Mesendoderm (in vitro differentiated cells): ENCODE results near the gene UGT3A1.

Source experiments
- DNase-seq: peaks from one replicate; pipeline ENCODE4 v3.0.0; 2013
- H2AK5ac ChIP-seq: 2 replicates; pipeline ENCODE4 v1.6.1; 2013; ENCODE audit warnings: low read length, inconsistent platforms
- H2BK120ac ChIP-seq: 2 replicates; pipeline ENCODE4 v1.6.1; 2013; ENCODE audit warnings: low read depth, mild to moderate bottlenecking, low read length, moderate library complexity, mixed read lengths
- H2BK15ac ChIP-seq: replicated peaks from 2 replicates; pipeline ENCODE4 v1.6.1; 2013; ENCODE audit warnings: low read depth, mild to moderate bottlenecking, moderate library complexity
- H2BK5ac ChIP-seq: 2 replicates; pipeline ENCODE4 v1.6.1; 2013; ENCODE audit warnings: low read length, inconsistent platforms
- H3K18ac ChIP-seq: 2 replicates; pipeline ENCODE4 v1.6.1; 2013; ENCODE audit warnings: mild to moderate bottlenecking, low read length, mixed read lengths
- H3K23ac ChIP-seq: one replicate; pipeline ENCODE4 v1.6.1; 2013; ENCODE audit warnings: low read length
- H3K27ac ChIP-seq: 2 replicates; pipeline ENCODE4 v1.5.1; 2013; ENCODE audit warnings: low read depth, mild to moderate bottlenecking, inconsistent platforms, low read length, moderate library complexity
- H3K27me3 ChIP-seq: 2 replicates; pipeline ENCODE4 v1.6.1; 2013; ENCODE audit warnings: low read length, control low read depth, mild to moderate bottlenecking, inconsistent platforms; ENCODE audit not compliant: insufficient read depth, poor library complexity
- H3K36me3 ChIP-seq: 2 replicates; pipeline ENCODE4 v1.6.1; 2013; ENCODE audit warnings: low read length, inconsistent platforms; ENCODE audit not compliant: control insufficient read depth, insufficient read depth
- H3K4ac ChIP-seq: one replicate; pipeline ENCODE4 v1.6.1; 2013; ENCODE audit warnings: low read depth, mild to moderate bottlenecking, low read length, moderate library complexity
- H3K4me1 ChIP-seq: 2 replicates; pipeline ENCODE4 v1.6.1; 2013; ENCODE audit warnings: low read depth, low read length, inconsistent platforms; ENCODE audit not compliant: control insufficient read depth
- H3K4me2 ChIP-seq: 2 replicates; pipeline ENCODE4 v1.6.1; 2013; ENCODE audit warnings: low read length
- H3K4me3 ChIP-seq: 2 replicates; pipeline ENCODE4 v1.5.1; 2013; ENCODE audit warnings: mild to moderate bottlenecking, low read length
- H3K56ac ChIP-seq: one replicate; pipeline ENCODE4 v1.6.1; 2013; ENCODE audit warnings: low read length
- H3K79me1 ChIP-seq: 2 replicates; pipeline ENCODE4 v1.6.1; 2013; ENCODE audit warnings: low read length, inconsistent platforms
- H3K79me2 ChIP-seq: 2 replicates; pipeline ENCODE4 v1.6.1; 2013; ENCODE audit warnings: mild to moderate bottlenecking, low read length; ENCODE audit not compliant: control insufficient read depth, insufficient read depth
- H3K9ac ChIP-seq: 2 replicates; pipeline ENCODE4 v1.6.1; 2013; ENCODE audit warnings: low read length, inconsistent platforms
- H4K5ac ChIP-seq: one replicate; pipeline ENCODE4 v1.6.1; 2013; ENCODE audit warnings: low read length
- H4K8ac ChIP-seq: one replicate; pipeline ENCODE4 v1.6.1; 2013; ENCODE audit warnings: low read depth, mild to moderate bottlenecking, control low read depth, low read length, moderate library complexity
- WGBS: extraction: QIAGEN DNeasy Blood & Tissue Kit; methylation state at CpG from one replicate; pipeline ENCODE4 v1.1.7; 2013; ENCODE audit warnings: low lambda C conversion rate, missing lambda C conversion rate; ENCODE audit not compliant: insufficient coverage; ENCODE audit errors: extremely low coverage; 5-methylcytosine and 5-hydroxymethylcytosine counted together

Gene UGT3A1

GRCh38 chr5:35971186-35971877 lies 19.9 kb downstream of the UGT3A1 start:
- Histone ChIP-seq H3K27ac (no peak overlapping the region), H2BK15ac (no peak overlapping the region), H3K4me2 (no peak overlapping the region), H2BK5ac (no peak overlapping the region), H3K23ac (no peak overlapping the region), H4K8ac (no peak overlapping the region), H2AK5ac (no peak overlapping the region), H3K18ac (no peak overlapping the region), H3K4me3 (no peak overlapping the region), H3K79me1 (no peaks in the 10 kb centered on the region), H3K79me2 (no peaks in the 10 kb centered on the region), H3K27me3 (no peaks in the 10 kb centered on the region), H3K9ac (no peak overlapping the region), H3K56ac (no peak overlapping the region), H2BK120ac (no peak overlapping the region), H3K4me1 (no peaks in the 10 kb centered on the region), H3K4ac (no peak overlapping the region), H3K36me3 (no peaks in the 10 kb centered on the region), H4K5ac (no peak overlapping the region)
- no peak for DNase-seq
- no CpG with 5 or more reads among the region's 4 CpGs for WGBS

- Histone ChIP-seq H3K4me3 (no peak overlapping the region), H3K79me2 (no peaks in the 10 kb centered on the region)
- DNase-seq: peak; percentile 62
Measured at GRCh38 chr5:35963381-35963843, 27.8 kb downstream of the UGT3A1 start.

GRCh38 chr5:35960328-35960727 lies 30.9 kb downstream of the UGT3A1 start:
- Histone ChIP-seq H3K9ac (no peak overlapping the region), H2BK15ac (no peak overlapping the region), H2BK5ac (no peak overlapping the region), H3K36me3 (no peaks in the 10 kb centered on the region), H3K4ac (no peak overlapping the region), H3K79me1 (no peaks in the 10 kb centered on the region), H4K8ac (no peak overlapping the region), H3K18ac (no peak overlapping the region), H3K27ac (no peak overlapping the region), H2AK5ac (no peak overlapping the region), H3K23ac (no peak overlapping the region), H2BK120ac (no peak overlapping the region), H3K4me3 (no peak overlapping the region), H3K56ac (no peak overlapping the region), H3K4me2 (no peak overlapping the region), H3K27me3 (no peaks in the 10 kb centered on the region), H3K79me2 (no peaks in the 10 kb centered on the region), H3K4me1 (no peaks in the 10 kb centered on the region), H4K5ac (no peak overlapping the region)
- DNase-seq: no peak
- no CpG with 5 or more reads among the region's 7 CpGs for WGBS

More at GRCh38 chr5:35963381-35963843, 27.8 kb downstream of the UGT3A1 start:
- WGBS: no CpG with 5 or more reads among the region's 8 CpGs
- no peak overlapping the region for H2BK15ac ChIP-seq
- H2AK5ac ChIP-seq: no peak overlapping the region
- no peak overlapping the region for H2BK120ac ChIP-seq
- no peaks in the 10 kb centered on the region for H3K4me1 ChIP-seq
- H3K9ac ChIP-seq: no peak overlapping the region
- H4K5ac ChIP-seq: no peak overlapping the region
- H3K79me1 ChIP-seq: no peaks in the 10 kb centered on the region
- H3K18ac ChIP-seq: no peak overlapping the region
- H3K27me3 ChIP-seq: no peaks in the 10 kb centered on the region
- H3K27ac ChIP-seq: no peak overlapping the region
- H3K56ac ChIP-seq: no peak overlapping the region
- no peak overlapping the region for H4K8ac ChIP-seq
- no peak overlapping the region for H2BK5ac ChIP-seq
- no peak overlapping the region for H3K4ac ChIP-seq
- no peak overlapping the region for H3K23ac ChIP-seq
- no peaks in the 10 kb centered on the region for H3K36me3 ChIP-seq
- H3K4me2 ChIP-seq: no peak overlapping the region

- Histone ChIP-seq H3K79me2 (no peaks in the 10 kb centered on the region), H3K27me3 (peaks cover 3% of the 10 kb centered on the region), H3K4me2 (no peak overlapping the region), H3K27ac (no peak overlapping the region), H3K4me3 (no peak overlapping the region), H4K5ac (no peak overlapping the region), H3K23ac (no peak overlapping the region), H3K56ac (no peak overlapping the region), H3K36me3 (no peaks in the 10 kb centered on the region), H3K79me1 (no peaks in the 10 kb centered on the region), H3K9ac (no peak overlapping the region), H2BK15ac (no peak overlapping the region), H2BK120ac (no peak overlapping the region), H3K4me1 (no peaks in the 10 kb centered on the region), H2AK5ac (no peak overlapping the region), H4K8ac (no peak overlapping the region), H2BK5ac (no peak overlapping the region), H3K4ac (no peak overlapping the region), H3K18ac (no peak overlapping the region)
- no CpG with 5 or more reads among the region's 1 CpG for WGBS
- no peak for DNase-seq
Measured at GRCh38 chr5:35956429-35956828, 34.8 kb downstream of the UGT3A1 start.

- no peak overlapping the region for H2AK5ac ChIP-seq
- no peaks in the 10 kb centered on the region for H3K36me3 ChIP-seq
- no peak overlapping the region for H3K4me3 ChIP-seq
- no peak overlapping the region for H3K18ac ChIP-seq
- no peak overlapping the region for H3K4ac ChIP-seq
- no CpG with 5 or more reads among the region's 9 CpGs for WGBS
- no peaks in the 10 kb centered on the region for H3K79me1 ChIP-seq
- no peak overlapping the region for H2BK15ac ChIP-seq
- H3K4me2 ChIP-seq: no peak overlapping the region
- no peaks in the 10 kb centered on the region for H3K79me2 ChIP-seq
- H3K27me3 ChIP-seq: peaks cover 3% of the 10 kb centered on the region
- H2BK5ac ChIP-seq: no peak overlapping the region
- no peak overlapping the region for H3K56ac ChIP-seq
- no peak overlapping the region for H2BK120ac ChIP-seq
- H4K8ac ChIP-seq: no peak overlapping the region
- no peaks in the 10 kb centered on the region for H3K4me1 ChIP-seq
- H3K23ac ChIP-seq: no peak overlapping the region
- no peak overlapping the region for H3K27ac ChIP-seq
- DNase-seq: peak; percentile 11
- H4K5ac ChIP-seq: no peak overlapping the region
- no peak overlapping the region for H3K9ac ChIP-seq
Measured at GRCh38 chr5:35954175-35954574, 37.0 kb downstream of the UGT3A1 start.

GRCh38 chr5:35947085-35947484 lies 44.1 kb downstream of the UGT3A1 start:
- no peaks in the 10 kb centered on the region for H3K79me2 ChIP-seq
- no CpG with 5 or more reads among the region's 5 CpGs for WGBS

More at GRCh38 chr5:35947085-35947484, 44.1 kb downstream of the UGT3A1 start:
- H3K9ac ChIP-seq: no peak overlapping the region
- no peak overlapping the region for H2BK120ac ChIP-seq
- H3K4me3 ChIP-seq: no peak overlapping the region
- no peak overlapping the region for H3K27ac ChIP-seq
- H3K4ac ChIP-seq: no peak overlapping the region
- no peak overlapping the region for H3K56ac ChIP-seq
- H3K27me3 ChIP-seq: no peaks in the 10 kb centered on the region
- no peak for DNase-seq
- no peak overlapping the region for H4K5ac ChIP-seq
- no peak overlapping the region for H3K23ac ChIP-seq
- H3K79me1 ChIP-seq: no peaks in the 10 kb centered on the region
- no peaks in the 10 kb centered on the region for H3K4me1 ChIP-seq
- H2BK5ac ChIP-seq: no peak overlapping the region
- H4K8ac ChIP-seq: no peak overlapping the region
- H3K36me3 ChIP-seq: no peaks in the 10 kb centered on the region
- no peak overlapping the region for H3K18ac ChIP-seq
- H2AK5ac ChIP-seq: no peak overlapping the region
- H2BK15ac ChIP-seq: no peak overlapping the region
- no peak overlapping the region for H3K4me2 ChIP-seq
